PFSK-1 (cell line): ENCODE results near the gene PTPRK.

ENCODE experiments used
- FOXP2 ChIP-seq: optimal IDR thresholded peaks from 2 replicates; pipeline ENCODE3; 2011; ENCODE audit warnings: borderline replicate concordance, control low read depth, inconsistent platforms; ENCODE audit not compliant: insufficient read depth; ENCODE audit errors: extremely low read length, extremely low read depth
- POLR2AphosphoS5 ChIP-seq: IDR thresholded peaks from 2 replicates; pipeline ENCODE4 v1.6.1; 2012; ENCODE audit warnings: low read depth, mild to moderate bottlenecking, control low read depth, low read length, moderate library complexity
- REST ChIP-seq, 2 experiments: IDR thresholded peaks; 2 replicates each; pipeline versions ENCODE4 v1.6.1 to v1.8.0; 2011 to 2012; ENCODE audit warnings: low read depth in 2 of 2, low read length in 2 of 2, control low read depth in 1 of 2, inconsistent platforms in 1 of 2, mild to moderate bottlenecking in 1 of 2, moderate library complexity in 1 of 2; ENCODE audit not compliant: insufficient read depth in 1 of 2
- SIN3A ChIP-seq: IDR thresholded peaks from 2 replicates; pipeline ENCODE4 v1.6.1; 2012; ENCODE audit warnings: mild to moderate bottlenecking, low read length, moderate library complexity, borderline replicate concordance; ENCODE audit not compliant: insufficient read depth
- TAF1 ChIP-seq: IDR thresholded peaks from 2 replicates; pipeline ENCODE4 v1.6.1; 2012; ENCODE audit warnings: low read length, control low read depth, borderline replicate concordance; ENCODE audit not compliant: insufficient read depth

Gene PTPRK

GRCh38 chr6:128278836-128279235, 241.6 kb downstream of the PTPRK start:
- TF ChIP-seq POLR2AphosphoS5 (no peak), TAF1 (no peak), FOXP2 (no peak), REST (IDR thresholded peaks at IDR 0.05; ENCODE audit: insufficient read depth in 1 of 2, low read depth in 2 of 2, low read length in 2 of 2) (no peak), SIN3A (no peak)

GRCh38 chr6:128277379-128277778, 243.0 kb downstream of the PTPRK start:
- no peak for TF ChIP-seq TAF1
- no peak for TF ChIP-seq SIN3A
- no peak for TF ChIP-seq POLR2AphosphoS5
- TF ChIP-seq FOXP2: no peak
- no peak for TF ChIP-seq REST (IDR thresholded peaks at IDR 0.05; ENCODE audit: insufficient read depth in 1 of 2, low read depth in 2 of 2, low read length in 2 of 2)

GRCh38 chr6:128276311-128276710, 244.1 kb downstream of the PTPRK start:
- no peak for TF ChIP-seq SIN3A
- TF ChIP-seq POLR2AphosphoS5: no peak
- no peak for TF ChIP-seq TAF1
- TF ChIP-seq FOXP2: no peak
- TF ChIP-seq REST (IDR thresholded peaks at IDR 0.05; ENCODE audit: insufficient read depth in 1 of 2, low read depth in 2 of 2, low read length in 2 of 2): no peak

- TF ChIP-seq FOXP2: no peak
- TF ChIP-seq SIN3A: no peak
- no peak for TF ChIP-seq TAF1
- no peak for TF ChIP-seq POLR2AphosphoS5
- no peak for TF ChIP-seq REST (IDR thresholded peaks at IDR 0.05; ENCODE audit: insufficient read depth in 1 of 2, low read depth in 2 of 2, low read length in 2 of 2)
Measured at GRCh38 chr6:128275681-128276080, 244.7 kb downstream of the PTPRK start.

- TF ChIP-seq REST (IDR thresholded peaks at IDR 0.05; ENCODE audit: insufficient read depth in 1 of 2, low read depth in 2 of 2, low read length in 2 of 2): no peak
- TF ChIP-seq TAF1: no peak
- no peak for TF ChIP-seq POLR2AphosphoS5
- TF ChIP-seq FOXP2: no peak
- no peak for TF ChIP-seq SIN3A
Measured at GRCh38 chr6:128275030-128275429, 245.4 kb downstream of the PTPRK start.
